Effector memory CD4-positive, alpha-beta T cell (primary cell): Measurements from ENCODE around the gene TUNAR.

Experiments used
- DNase-seq, 3 donors: peaks; one replicate each; pipeline ENCODE4 v3.0.0-alpha.2; 2020
- H3K27ac ChIP-seq: 2 replicates; pipeline ENCODE4 v1.7.0; 2013; ENCODE audit warnings: mild to moderate bottlenecking, low read length, moderate library complexity; ENCODE audit not compliant: insufficient read depth, poor library complexity, severe bottlenecking
- H3K27me3 ChIP-seq: replicated peaks from 2 replicates; pipeline ENCODE4 v1.7.0; 2013; ENCODE audit warnings: mild to moderate bottlenecking, low read length; ENCODE audit not compliant: insufficient read depth, control insufficient read depth, poor library complexity, severe bottlenecking
- H3K36me3 ChIP-seq: 2 replicates; pipeline ENCODE4 v1.7.0; 2013; ENCODE audit warnings: mild to moderate bottlenecking, low read length, moderate library complexity; ENCODE audit not compliant: control insufficient read depth, insufficient read depth
- H3K4me1 ChIP-seq: 2 replicates; pipeline ENCODE4 v1.7.0; 2013; ENCODE audit warnings: low read length, mild to moderate bottlenecking; ENCODE audit not compliant: control insufficient read depth, insufficient read depth, poor library complexity, severe bottlenecking
- H3K4me3 ChIP-seq: 2 replicates; pipeline ENCODE4 v1.7.0; 2013; ENCODE audit warnings: low read length, low read depth, mild to moderate bottlenecking; ENCODE audit not compliant: insufficient read depth, poor library complexity, severe bottlenecking
- H3K9me3 ChIP-seq: 2 replicates; pipeline ENCODE4 v1.7.0; 2013; ENCODE audit warnings: mild to moderate bottlenecking, low read length, moderate library complexity; ENCODE audit not compliant: control insufficient read depth

TUNAR gene

GRCh38 chr14:95869776-95870175 lies 6.9 kb upstream of the TUNAR start:
- Histone ChIP-seq H3K27ac (no peak overlapping the region), H3K9me3 (no peaks in the 10 kb centered on the region), H3K36me3 (no peaks in the 10 kb centered on the region), H3K4me1 (no peaks in the 10 kb centered on the region), H3K27me3 (peaks cover 5% of the 10 kb centered on the region), H3K4me3 (no peak overlapping the region)
- DNase-seq: no peak

GRCh38 chr14:95870772-95871171 lies 5.9 kb upstream of the TUNAR start:
- H3K4me1 ChIP-seq: no peaks in the 10 kb centered on the region

GRCh38 chr14:95871531-95871930 lies 5.1 kb upstream of the TUNAR start:
- Histone ChIP-seq H3K4me1 (no peaks in the 10 kb centered on the region), H3K36me3 (no peaks in the 10 kb centered on the region), H3K27ac (no peak overlapping the region), H3K9me3 (no peaks in the 10 kb centered on the region), H3K4me3 (no peak overlapping the region), H3K27me3 (peaks cover 3% of the 10 kb centered on the region)
- no peak for DNase-seq

More at GRCh38 chr14:95870772-95871171, 5.9 kb upstream of the TUNAR start:
- H3K9me3 ChIP-seq: no peaks in the 10 kb centered on the region
- DNase-seq: no peak
- H3K27ac ChIP-seq: no peak overlapping the region
- H3K36me3 ChIP-seq: no peaks in the 10 kb centered on the region
- H3K4me3 ChIP-seq: no peak overlapping the region
- peaks cover 3% of the 10 kb centered on the region for H3K27me3 ChIP-seq

GRCh38 chr14:95872777-95873176 lies 3.9 kb upstream of the TUNAR start:
- H3K27ac ChIP-seq: no peak overlapping the region
- H3K4me1 ChIP-seq: no peaks in the 10 kb centered on the region
- no peaks in the 10 kb centered on the region for H3K36me3 ChIP-seq
- H3K4me3 ChIP-seq: no peak overlapping the region
- H3K9me3 ChIP-seq: no peaks in the 10 kb centered on the region
- no peaks in the 10 kb centered on the region for H3K27me3 ChIP-seq
- no peak for DNase-seq

GRCh38 chr14:95875831-95876760 lies 536 bp upstream of the TUNAR start:
- Histone ChIP-seq H3K36me3 (no peaks in the 10 kb centered on the region), H3K9me3 (no peaks in the 10 kb centered on the region), H3K4me3 (no peak overlapping the region), H3K27ac (no peak overlapping the region), H3K4me1 (no peaks in the 10 kb centered on the region), H3K27me3 (peaks cover 4% of the 10 kb centered on the region)
- no peak for DNase-seq

GRCh38 chr14:95877633-95878032 lies 1.0 kb downstream of the TUNAR start:
- Histone ChIP-seq H3K27ac (no peak overlapping the region), H3K9me3 (no peaks in the 10 kb centered on the region), H3K4me3 (no peak overlapping the region), H3K4me1 (no peaks in the 10 kb centered on the region), H3K27me3 (peaks cover 4% of the 10 kb centered on the region), H3K36me3 (no peaks in the 10 kb centered on the region)
- DNase-seq: no peak

- peaks cover 4% of the 10 kb centered on the region for H3K27me3 ChIP-seq
- no peak overlapping the region for H3K27ac ChIP-seq
- H3K36me3 ChIP-seq: no peaks in the 10 kb centered on the region
- H3K9me3 ChIP-seq: no peaks in the 10 kb centered on the region
- H3K4me3 ChIP-seq: no peak overlapping the region
- no peak for DNase-seq
- no peaks in the 10 kb centered on the region for H3K4me1 ChIP-seq
Observed at GRCh38 chr14:95884377-95884776, 7.7 kb downstream of the TUNAR start.

GRCh38 chr14:95885278-95885677 lies 8.6 kb downstream of the TUNAR start:
- Histone ChIP-seq H3K4me3 (no peak overlapping the region), H3K4me1 (no peaks in the 10 kb centered on the region)
- DNase-seq: no peak

GRCh38 chr14:95885866-95886265 lies 9.2 kb downstream of the TUNAR start:
- Histone ChIP-seq H3K27ac (no peak overlapping the region), H3K4me3 (no peak overlapping the region), H3K27me3 (no peaks in the 10 kb centered on the region), H3K4me1 (no peaks in the 10 kb centered on the region), H3K36me3 (no peaks in the 10 kb centered on the region), H3K9me3 (no peaks in the 10 kb centered on the region)
- no peak for DNase-seq

More at GRCh38 chr14:95885278-95885677, 8.6 kb downstream of the TUNAR start:
- Histone ChIP-seq H3K36me3 (no peaks in the 10 kb centered on the region), H3K9me3 (no peaks in the 10 kb centered on the region), H3K27ac (no peak overlapping the region), H3K27me3 (no peaks in the 10 kb centered on the region)

GRCh38 chr14:95886366-95887056 lies 9.9 kb downstream of the TUNAR start:
- Histone ChIP-seq H3K9me3 (no peaks in the 10 kb centered on the region), H3K27ac (no peak overlapping the region), H3K4me3 (no peak overlapping the region), H3K4me1 (no peaks in the 10 kb centered on the region), H3K36me3 (no peaks in the 10 kb centered on the region), H3K27me3 (no peaks in the 10 kb centered on the region)
- DNase-seq: no peak
